SHP77 (cell line): ENCODE measurements around the gene RBFOX1.

Experiments used
- DNase-seq, 2 experiments: peaks; one replicate each; lab custom pipeline; 2025; lab: John Stamatoyannopoulos, UW

The RBFOX1 gene

GRCh38 chr16:7420843-7421242 is 88.2 kb downstream of the RBFOX1 start:
- no peak for DNase-seq

- DNase-seq: no peak
Measured at GRCh38 chr16:7421578-7421977, 88.9 kb downstream of the RBFOX1 start.

DNA sequence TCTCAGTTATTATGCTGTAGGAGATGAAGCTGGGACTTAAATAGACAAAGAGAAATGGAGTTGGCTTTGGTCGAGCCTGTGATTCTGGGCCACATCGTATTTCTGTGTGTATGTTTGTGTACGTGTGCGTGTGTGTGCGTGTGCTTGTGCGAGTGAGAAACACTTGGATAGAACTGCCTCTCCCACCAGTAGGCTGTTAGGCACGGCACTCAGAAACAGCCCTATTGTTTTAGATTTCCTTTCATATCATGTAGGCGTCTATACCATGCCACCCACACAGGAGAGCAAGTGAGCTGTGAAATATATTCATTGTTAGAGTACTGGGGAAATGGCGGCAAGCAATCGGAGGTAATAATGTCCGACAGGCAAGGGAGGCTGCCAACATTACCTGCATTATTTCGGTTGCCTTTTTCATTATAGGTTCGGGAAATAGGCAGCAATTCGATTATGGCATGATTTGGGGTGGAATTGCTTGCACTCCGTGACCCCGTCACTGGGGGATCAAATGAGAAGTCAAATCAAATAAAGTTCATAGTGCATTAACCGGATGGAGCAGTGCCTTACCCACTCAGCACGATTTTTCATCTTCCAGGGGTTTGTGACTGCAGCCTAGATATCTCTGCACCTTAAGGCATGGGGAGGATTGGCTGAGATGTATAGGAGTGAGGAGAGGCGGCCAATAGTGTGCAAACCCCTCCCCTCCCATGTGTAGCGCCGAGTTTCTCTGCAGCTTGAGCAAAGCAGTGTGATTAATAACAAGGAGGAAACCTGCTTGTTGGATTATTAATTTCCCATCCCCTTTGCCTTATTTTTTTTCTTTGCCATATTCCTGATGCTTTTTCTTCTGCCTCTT is 89.6 kb downstream of the RBFOX1 start:
- DNase-seq: no peak

DNA sequence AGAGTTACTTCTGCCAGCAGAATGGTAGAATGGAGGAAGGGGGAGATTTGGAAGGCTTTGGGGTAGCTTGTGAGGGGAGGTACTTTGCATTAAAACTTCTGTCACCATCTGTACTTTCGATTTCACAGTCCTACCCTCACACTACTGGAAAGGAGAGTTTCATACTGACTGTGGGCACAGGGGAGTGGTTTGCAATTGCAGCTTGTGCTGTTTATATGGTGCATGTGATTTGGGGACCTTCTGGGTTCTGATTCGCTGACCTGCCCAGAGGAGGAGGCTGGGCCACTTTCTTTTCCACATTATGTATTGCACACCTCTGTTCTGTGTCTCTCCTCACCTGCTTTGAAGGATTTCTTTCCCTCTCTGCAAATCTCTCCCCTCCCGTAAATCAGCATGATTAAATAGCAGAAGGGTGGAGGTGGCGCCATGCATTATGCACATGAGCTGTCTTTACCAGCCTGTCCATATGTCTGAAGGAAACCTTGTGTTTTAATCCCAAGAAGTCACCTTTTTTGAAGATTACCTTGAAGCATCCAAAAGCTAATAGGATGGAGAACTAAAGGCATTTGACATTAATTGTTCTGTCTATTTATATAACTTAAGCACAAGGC is 90.9 kb downstream of the RBFOX1 start:
- DNase-seq: no peak

- no peak for DNase-seq
Measured at GRCh38 chr16:7426161-7426560, 93.5 kb downstream of the RBFOX1 start.

GRCh38 chr16:7431723-7432122 is 99.1 kb downstream of the RBFOX1 start:
- no peak for DNase-seq

GRCh38 chr16:7436306-7436705 is 103.7 kb downstream of the RBFOX1 start:
- no peak for DNase-seq

GRCh38 chr16:7437135-7437804 is 104.6 kb downstream of the RBFOX1 start:
- no peak for DNase-seq

GRCh38 chr16:7437843-7438242 is 105.2 kb downstream of the RBFOX1 start:
- no peak for DNase-seq

GRCh38 chr16:7438601-7439000 is 106.0 kb downstream of the RBFOX1 start:
- no peak for DNase-seq

- DNase-seq: no peak
Measured at GRCh38 chr16:7439518-7439917, 106.9 kb downstream of the RBFOX1 start.

GRCh38 chr16:7440886-7441400 is 108.3 kb downstream of the RBFOX1 start:
- no peak for DNase-seq

DNA sequence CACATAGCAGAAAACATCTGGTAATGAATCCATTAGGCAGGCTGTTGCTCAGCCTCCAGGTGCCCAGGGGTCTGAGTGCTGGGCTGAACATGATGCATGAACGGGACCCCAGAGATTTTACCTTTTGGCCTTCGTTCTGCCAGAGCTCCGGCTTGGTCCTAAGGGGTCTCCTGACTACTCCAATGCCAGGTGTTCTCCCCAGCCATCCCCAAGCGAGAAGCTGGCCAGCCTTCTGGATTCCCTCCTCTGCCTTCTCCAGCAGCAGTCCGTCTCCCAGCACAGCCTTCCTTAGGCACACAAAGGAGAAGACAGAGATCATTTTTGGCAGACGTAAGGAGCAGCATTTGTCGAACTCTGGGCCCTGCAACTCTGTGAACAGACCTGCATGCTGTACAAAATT is 109.4 kb downstream of the RBFOX1 start:
- no peak for DNase-seq

DNA sequence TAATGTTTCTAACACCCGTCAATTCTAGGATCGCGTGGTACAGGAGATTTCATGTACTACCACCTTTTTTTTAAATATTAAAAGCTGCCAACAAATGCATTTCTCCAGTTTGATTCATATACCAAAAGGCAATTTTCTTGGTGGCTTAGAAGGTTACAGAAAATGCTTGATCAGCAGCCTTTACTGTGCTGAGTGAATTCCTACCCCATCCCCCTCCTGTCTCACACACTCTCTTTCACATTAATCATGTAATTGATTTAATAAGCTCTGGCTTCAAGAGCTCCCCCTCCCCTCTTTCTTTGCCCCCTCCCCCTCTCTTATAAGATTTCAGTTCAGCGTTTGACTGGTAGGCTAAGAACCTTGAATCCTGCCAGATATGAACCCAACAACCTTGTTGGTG is 110.5 kb downstream of the RBFOX1 start:
- DNase-seq: no peak

- DNase-seq: no peak
Measured at GRCh38 chr16:7443648-7444365, 111.2 kb downstream of the RBFOX1 start.

GRCh38 chr16:7449306-7449705 is 116.7 kb downstream of the RBFOX1 start:
- no peak for DNase-seq

DNA sequence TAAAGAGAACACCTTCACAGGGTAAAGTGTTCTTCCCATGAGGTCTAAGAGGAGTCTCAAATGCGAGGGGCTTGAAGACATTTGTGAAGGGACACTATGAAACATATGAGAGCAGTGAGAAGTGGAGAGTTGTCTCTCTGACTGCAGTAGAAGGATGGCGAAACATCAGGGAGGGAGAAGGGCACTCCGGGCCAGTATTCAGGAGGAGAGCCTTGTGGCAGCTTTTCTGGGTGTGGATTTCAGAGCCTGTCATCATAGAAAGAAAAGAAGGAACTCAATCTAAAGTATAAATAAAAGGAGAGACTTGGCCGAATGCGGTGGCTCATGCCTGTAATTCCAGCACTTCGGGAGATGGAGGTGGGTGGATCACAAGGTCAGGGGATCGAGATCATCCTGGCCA is 117.2 kb downstream of the RBFOX1 start:
- DNase-seq: no peak

GRCh38 chr16:7450440-7450839 is 117.8 kb downstream of the RBFOX1 start:
- DNase-seq: no peak

DNA sequence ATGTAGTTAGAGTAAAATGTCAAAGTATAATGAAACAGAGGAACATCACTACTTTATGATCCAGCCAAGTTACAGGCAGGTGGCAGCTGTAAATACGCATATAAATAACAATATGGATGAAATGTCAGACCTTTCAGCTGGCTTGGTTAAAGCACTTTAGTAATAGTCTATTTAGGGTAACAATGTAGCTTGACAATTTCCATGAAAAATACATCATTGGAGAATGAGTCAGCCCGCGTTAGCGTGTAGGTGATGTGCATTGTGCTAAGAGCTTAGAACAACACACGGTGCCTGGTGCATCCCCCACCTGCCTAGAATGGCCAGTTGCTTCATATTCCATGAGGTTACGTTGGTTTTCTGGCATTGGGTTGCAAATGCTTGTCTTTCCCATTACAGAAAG is 119.4 kb downstream of the RBFOX1 start:
- peak in 1 of 2 experiments; percentile 3 for DNase-seq

DNA sequence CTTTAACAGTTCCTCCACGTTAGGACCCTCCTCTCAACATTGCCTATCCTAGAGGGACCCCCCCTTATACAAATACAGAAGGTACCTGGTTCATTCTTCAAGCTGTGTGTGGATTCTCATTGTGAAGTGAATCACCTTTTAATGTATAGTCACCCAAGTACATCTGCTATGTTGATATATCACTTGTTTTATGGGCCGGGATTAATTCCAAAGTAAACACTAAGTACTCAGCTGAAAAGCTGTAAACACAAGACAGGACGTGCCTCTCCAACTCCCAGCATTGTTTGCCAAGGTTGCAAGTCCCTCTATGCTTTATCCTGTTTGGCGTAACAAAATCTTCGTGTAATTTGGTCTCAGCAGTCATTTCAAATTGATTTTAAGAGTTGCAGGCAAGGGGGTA is 123.6 kb downstream of the RBFOX1 start:
- peak; percentile 17 to 48 for DNase-seq

DNA sequence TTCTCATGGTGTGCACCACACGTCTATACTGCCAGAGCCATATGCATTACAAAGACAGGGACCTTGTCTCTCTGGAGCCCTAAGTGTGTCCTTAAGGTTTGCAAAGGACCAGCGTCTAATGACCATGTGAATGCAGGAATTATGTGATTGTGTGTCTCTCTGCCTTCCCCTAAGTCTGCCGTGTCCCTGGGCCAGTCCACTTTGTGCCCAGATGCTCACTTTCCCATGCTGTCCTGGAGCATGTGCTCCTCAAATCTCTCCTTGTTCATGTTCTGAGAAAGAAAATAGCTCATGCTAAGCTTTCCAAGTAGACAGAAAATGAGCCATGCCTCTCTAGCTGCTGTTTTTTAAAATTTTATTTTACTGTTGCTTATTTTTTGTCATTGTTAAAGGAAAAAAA is 125.5 kb downstream of the RBFOX1 start:
- DNase-seq: no peak

DNA sequence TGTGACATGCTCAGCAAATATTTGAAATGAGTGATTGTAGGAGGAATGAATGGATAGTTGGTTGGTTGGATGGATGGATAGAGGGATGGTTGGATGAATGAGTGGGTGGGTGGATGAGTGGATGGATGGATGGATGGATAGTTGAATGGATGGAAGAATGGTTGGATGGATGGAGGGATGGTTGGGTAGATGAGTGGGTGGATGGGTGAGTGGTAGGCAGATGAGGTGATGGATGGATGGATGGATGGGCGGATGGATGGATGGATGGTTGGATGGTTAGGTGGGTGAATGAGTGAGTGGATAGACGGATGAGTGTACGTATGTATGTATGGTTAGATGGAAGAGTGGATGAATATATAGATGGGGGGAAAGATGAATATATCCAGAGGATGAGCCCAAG is 137.7 kb downstream of the RBFOX1 start:
- no peak for DNase-seq
